Inferior parietal cortex (tissue), 1 donor: ENCODE measurements around the gene STAT1.
"Not testable (repeated sequence)": the region's sequence is repeated elsewhere in the genome, so short reads cannot be mapped to it uniquely, and the experiment has no call there.

Source experiments
- DNase-seq: peaks from one replicate; pipeline ENCODE4 v3.0.0-alpha.2; 2016; ENCODE audit errors: extremely low spot score

Gene STAT1

DNA sequence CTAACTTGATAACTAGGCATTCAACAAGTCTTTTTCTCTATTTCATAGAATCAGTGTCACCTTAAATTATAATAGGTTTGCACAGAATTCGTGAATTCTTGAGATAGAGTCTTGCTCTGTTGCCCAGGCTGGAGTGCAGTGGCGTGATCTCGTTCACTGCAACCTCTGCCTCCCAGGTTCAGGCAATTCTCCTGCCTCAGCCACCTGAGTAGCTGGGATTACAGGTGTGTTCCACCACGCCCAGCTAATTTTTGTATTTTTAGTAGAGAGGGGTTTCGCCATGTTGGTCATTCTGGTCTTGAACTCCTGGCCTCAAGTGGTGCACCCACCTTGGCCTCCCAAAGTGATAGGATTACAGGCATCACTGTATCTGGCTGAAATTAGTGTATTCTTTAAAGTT lies 52.9 kb downstream of the STAT1 start:
- not testable (repeated sequence) for DNase-seq

DNA sequence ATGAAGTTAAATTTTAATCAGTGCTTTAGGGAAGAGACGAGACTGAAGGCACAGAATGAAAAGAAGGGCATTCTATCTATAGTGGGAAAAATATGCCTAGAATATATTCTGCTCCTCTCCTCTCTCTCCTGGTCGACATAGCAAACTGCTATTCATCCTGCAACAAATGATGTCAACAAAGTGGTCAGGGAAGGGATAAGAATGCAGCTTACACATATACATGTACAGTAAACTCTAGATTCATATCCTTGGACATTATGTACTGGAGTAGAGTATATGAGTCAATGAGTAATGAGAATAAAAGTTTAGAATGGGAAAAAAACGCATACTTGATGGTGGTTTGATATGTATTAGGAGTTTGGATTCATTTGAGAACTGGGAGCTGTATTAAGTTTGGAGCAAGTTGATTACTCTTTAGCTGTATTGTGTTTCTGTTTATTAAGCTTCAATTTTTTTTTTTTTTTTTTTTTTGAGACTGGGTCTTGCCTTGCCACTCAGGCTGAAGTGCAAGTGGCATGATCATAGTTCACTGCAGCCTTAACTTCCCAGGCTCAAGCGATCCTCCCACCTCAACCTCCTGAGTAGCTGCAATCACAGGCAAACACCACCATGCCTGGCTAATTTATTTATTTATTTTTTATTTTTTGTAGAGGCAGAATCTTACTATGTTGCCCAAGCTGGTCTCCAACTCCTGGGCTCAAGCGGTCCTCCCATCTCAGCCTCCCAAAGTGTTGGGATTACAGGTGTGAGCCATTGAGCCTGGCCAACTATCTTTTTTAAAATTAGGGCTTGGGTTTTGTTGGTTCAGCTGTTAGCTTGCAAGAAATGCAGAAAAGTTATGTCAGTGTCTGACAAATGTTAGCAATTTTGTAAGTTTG lies 53.8 kb downstream of the STAT1 start:
- no peak for DNase-seq

DNA sequence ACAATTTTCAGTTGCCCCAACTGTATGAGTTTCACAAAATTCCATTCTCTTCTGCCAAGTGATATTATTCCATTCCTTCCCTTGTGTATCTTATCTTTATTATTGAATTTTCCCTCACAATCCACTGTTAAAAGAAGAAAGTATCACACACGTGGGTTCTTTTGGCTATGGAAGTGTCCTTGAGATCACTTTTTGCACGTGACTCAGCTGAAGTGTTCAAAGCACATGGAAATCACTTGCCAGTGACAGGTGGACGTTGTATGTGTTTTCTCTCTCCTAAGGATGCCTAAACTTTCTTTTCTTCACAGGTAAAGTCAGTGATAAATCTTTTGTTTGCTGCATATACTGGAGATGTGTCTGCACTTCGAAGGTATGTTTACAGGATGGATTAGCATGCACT lies 60.7 kb downstream of the STAT1 start:
- no peak for DNase-seq

DNA sequence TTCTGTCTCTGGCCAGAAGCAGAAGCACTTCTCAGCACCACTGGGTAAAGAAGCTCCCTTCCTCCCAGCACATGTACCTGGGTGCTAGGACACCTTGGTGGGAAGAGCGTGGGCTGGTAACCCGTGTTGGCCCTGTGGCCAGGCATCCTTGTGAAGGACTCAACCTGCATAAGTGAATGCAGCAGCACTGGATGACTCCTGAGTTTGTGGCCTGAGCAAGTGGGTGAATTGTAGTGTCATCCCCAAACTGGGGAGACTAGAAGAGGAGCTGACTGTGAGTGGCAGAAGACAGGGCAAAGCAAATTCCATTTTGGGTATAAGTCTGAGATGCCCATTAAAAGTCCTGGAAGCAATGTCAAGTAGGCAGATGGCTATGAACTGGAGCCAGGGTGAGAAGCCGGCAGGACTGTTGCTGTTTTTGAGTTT lies 63.4 kb downstream of the STAT1 start:
- no peak for DNase-seq

DNA sequence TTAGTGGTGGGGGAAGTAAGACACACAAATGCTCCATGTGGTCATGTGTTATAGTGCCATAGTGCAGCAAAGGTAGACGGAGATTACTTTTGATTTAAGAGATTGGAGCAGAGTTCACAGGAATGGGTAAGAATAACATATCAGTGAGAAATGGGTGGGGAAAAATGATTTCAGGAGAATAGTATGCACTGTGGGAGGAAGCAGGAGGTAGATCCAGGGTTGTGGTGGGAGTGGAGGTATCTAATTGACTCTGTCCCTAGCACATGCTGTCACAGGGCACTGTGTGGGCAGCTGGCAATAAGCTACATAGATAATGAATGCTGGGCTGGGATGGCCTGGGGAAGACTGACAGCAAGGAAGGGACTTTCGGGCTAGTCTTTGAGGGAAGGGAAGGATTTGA lies 65.3 kb downstream of the STAT1 start:
- no peak for DNase-seq

DNA sequence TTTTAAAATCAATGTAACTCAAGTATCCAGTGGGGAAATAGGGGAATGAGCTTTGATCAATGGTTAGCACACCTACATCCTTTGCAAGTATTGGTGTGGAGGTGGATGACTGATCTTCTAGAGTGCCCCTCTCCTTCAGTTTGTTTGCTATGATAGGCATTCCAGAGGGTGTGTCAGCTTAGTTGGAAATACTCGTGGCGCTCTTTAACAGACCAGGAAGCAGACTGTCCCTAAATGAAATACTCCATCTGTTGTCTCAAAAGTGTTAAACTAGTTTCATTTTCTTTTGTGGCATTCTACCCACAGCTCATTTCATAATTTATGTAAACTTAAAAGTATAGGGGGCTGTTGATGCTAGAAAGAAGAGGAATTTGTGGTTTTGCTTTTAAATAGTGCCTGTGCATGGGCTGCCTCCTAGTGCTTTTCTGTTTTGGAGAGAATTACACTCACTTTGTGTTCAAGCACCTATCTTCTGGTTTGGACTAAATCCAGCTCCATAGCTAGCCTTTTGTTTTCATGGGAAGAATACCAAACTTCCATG lies 66.2 kb downstream of the STAT1 start:
- DNase-seq: no peak

DNA sequence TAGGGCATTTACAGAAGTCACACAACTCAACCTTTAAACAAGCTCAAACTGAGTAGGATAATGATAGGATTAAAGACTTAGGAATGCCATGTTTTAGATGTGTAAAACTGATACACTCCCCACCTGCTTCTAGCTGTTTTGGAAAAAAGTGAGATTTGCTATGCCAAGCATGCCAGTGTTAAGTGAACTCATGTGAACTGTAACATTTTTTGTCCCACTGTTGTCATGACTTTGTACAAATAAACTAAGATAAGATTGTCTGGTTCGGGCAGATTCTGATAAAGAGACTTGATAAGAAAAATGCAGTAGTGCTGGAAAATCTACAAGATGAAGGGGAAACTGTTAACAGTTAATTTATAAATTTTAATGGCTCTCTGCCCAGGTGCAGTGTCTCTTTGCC lies 66.8 kb downstream of the STAT1 start:
- DNase-seq: no peak

DNA sequence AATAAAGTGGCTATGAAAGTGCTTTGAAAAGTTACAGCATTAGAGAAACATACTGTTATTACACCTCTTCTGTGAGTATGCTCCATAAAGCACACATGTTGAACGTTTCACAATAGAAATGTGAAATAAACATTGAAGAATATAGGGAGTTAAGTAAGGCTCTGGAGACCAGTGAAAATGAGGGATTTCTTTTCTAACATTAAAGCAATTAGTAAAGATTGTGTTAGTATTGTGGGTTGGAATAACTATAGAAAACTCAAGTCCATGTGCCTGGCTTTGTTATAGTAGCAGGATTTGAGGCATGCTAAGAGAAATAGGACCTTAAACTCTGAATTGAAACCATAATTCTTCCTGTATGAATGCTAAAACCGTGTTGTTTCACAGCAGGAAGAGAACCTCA lies 70.3 kb downstream of the STAT1 start:
- no peak for DNase-seq

DNA sequence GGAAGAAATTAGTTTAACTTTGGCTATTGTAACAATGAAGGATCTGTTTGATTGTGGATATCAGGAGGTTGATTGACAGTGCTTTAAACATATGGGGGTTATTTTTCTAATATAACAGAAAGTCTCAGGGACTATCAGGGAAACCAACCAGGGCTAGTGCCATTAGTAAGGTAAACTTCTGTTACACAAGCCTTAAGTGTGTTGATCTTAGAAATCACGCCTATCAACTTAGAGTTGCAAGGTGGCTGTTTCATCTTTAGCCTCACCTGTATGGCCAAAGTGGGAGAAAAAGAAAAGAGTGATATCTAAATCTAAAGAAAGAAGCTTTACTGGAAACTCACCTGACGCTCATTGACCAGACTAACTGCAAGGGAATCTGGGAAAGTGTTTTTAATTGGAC lies 71.3 kb downstream of the STAT1 start:
- no peak for DNase-seq

DNA sequence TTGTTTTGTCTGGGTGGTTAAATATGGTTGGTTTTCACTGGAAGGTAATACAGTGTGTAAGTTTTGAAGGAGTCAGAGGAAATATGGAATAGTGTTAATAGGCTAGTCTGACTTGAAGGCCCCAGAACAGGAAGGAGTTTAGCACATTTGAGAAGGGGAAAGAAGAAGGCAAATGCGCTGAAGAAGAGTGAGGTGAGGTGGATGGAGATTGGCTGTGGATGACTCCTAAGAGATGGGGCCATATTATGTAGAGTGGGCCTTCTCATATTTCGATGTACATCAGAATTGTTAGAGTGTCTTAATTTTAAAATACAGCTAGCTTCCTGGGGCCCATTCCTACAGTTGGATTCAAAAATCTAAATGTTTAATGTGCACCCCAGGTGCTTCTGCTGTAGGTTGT lies 72.4 kb downstream of the STAT1 start:
- DNase-seq: no peak

DNA sequence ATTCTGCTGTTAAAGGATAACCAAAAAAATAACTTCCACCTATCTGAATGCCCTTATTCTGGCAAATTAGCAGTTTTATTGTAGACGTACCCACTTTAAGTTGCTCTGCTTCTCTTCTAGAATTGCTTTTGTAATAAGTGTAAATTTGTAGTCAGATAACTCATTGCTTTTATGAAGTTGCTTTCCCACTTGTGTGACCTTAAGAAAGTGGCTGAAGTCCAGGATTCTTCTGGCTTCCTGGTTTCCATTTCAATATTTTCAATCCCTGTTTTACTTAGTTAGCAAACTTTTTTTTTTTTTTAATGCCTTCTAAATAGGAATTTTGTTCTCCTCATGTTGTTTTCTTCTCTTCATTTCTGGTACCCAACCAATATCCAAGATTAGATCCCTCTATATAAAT lies 73.5 kb downstream of the STAT1 start:
- no peak for DNase-seq

DNA sequence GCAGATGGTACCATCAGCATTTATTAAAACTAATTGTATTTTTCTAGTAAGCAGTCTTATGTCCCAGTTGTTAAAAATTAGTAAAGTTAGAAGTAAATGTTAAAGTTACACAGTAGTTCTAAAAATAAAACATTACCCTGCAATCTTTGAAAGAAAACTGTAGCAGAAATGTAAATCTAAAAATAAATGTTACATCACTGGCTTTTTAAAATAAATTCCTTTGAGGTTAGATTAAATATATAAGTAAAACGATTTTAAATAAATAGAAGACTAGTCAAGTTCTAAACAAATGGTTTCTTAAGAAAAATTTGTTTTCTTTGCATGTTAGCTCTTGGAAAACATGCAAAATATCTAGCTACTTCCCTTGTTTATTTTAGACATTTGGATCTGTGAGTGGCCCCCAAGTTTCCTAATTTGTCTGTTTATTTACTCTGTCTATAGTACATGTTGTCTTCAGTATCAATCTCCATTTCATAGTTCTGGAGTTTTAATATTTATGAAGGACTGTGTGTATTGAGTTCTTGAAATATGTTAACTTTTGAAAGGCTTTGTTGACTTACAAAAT lies 75.1 kb downstream of the STAT1 start:
- DNase-seq: no peak

DNA sequence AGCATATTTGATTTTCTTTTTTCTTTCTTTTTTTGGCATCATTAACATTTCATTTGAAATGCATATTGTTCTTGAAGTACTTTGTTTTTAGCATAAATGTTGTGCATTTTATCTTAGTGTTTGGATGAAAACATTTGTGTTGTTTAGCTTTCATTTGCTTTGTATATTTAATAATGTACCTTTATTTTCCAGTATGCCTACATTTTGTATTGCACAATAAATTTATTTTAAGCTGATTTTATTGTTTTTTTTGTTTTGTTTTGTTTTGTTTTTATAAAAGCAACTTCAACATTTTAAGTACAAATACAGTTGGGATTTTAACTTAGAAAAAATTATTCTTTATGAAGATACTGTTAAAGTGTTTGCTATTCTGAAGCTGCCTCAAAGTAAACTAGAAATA lies 78.9 kb downstream of the STAT1 start:
- no peak for DNase-seq

DNA sequence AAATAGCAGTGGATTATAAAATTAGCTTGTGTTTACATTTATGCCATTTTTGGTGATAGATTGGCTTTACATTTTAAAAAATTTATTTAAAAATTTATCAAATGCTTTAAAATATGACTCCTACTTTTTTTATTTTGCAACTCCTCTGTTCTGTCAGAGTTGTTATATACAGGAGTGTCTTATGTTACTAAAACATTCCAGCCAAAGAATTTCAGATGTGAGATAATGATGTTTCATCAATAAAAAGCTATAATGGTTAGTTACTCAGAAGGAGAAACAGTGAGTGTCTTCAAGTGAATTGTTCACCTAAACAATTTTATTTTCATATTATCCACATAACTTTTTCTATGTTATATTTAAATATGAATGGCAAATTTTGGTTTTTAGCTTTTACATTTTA lies 80.6 kb downstream of the STAT1 start:
- DNase-seq: no peak

DNA sequence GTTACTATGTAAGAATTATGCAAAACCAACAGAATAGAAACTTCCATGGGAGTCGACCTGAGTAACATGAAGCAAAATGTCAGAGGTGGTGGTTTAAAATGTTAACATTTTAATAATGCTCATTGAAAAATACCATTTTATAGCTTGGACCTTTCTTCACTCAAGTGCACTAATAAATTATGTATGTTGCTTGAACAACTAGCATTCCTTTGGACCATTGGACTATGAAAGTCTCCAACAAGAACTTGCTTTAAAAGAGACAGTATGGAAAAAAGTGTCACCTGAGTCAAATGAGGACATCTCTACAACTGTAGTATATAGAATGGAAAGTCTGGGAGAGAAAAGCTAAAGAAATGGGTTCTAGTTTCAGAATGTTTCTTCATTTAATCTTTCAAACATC lies 81.5 kb downstream of the STAT1 start:
- no peak for DNase-seq

DNA sequence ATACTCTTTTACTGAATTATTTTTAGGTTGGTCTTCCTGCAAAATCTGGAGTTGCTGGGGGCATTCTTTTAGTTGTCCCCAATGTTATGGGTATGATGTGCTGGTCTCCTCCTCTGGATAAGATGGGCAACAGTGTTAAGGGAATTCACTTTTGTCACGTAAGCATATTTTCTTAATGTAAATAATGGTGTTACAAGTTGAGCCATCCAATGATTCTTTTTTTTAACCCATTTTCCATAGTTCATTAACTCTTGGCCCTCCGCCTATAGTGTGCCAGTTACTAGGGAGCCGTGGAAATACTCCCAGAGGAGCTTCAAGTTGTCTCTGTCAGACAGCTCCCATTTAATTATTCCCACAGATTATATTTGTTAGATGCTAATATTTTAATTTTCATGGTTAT lies 83.6 kb downstream of the STAT1 start:
- DNase-seq: no peak

DNA sequence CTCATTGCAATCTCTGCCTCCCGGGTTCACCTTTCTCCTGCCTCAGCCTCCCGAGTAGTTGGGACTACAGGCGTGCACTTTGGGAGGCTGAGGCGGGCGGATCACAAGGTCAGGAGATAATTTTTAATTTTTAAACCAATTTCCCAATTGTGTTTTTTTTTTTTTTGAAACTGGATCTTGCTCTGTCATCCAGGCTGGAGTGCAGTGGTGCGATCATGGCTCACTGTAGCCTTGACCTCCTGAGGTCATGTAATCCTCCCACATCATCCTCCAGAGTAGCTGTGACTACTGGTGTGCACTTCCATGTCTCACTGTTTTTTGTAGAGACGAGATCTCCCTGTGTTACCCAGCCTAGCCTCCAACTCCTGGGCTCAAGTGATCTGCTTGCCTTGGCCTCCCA lies 84.1 kb downstream of the STAT1 start:
- no peak for DNase-seq

DNA sequence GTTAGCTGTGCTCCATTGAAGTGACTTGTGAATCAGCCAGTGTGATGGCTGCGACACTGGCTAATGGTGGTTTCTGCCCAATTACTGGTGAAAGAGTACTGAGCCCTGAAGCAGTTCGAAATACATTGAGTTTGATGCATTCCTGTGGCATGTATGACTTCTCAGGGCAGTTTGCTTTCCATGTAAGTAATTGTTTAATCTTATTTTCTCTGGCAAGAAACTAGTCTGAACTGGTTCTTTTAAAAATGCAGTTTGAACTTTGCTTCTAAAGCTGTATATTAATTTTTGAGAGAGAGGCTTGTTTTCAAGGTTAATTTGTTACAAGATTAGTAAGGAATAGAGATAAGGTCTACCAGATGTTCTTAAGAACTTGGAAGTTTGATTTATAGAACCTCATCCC lies 86.7 kb downstream of the STAT1 start:
- DNase-seq: no peak

DNA sequence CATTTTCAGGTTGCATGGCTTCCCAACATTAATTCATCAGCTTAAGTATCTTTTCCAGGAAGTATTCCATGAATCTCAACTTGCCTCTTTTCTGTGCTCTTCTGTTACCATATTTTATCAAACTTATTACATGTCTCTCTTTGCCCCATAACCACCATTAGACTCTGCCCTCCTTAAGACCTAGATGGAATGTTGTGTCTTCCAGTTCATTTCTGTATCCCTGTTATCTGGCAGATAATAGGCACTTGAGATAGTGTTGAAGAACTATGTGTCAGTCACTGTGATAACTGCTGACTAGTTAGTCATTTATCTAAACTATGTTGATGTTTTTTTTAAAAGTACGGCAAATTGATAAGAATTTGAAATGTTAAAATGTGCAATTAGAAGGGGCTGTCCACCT lies 91.6 kb downstream of the STAT1 start:
- DNase-seq: no peak

DNA sequence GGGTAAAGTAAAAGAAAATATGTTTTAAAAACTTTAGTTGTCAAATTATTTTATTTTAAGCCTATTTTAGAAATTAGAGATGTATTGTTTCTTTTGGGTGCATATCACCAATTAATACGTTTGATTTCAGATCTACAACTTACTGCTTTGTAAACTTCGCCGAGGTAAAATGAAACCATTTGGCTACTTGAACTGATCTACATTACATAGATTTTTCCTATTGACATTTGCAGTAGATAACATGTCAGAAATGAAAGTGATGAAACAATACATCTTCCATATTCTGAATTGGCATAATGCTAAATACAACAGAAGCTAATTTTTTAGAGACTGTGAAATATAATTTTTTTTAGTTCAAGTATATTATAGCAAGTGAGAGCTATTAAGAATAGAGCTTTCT lies 93.9 kb downstream of the STAT1 start:
- no peak for DNase-seq
